Activated CD4-positive, alpha-beta T cell treated with anti-CD3 and anti-CD28 coated beads for 36 hours (primary cell): ENCODE measurements around the gene CCDC18. TPM values are rescaled to one million over a fixed set of nuclear protein-coding genes. Genes with fewer than 3 reads are reported as not detected.

Source experiments
- ATAC-seq: fragments of 200-7000 bp; cut with Tn5 transposase; one replicate; pipeline ENCODE4 v1.10.0; 2021; ENCODE audit warnings: mild to moderate bottlenecking, moderate library complexity
- CTCF ChIA-PET: fragments of 350-600 bp; sonication (Branson Sonifier 250); formaldehyde crosslinking; loops from one replicate; lab custom pipeline; 2021; ENCODE audit warnings: antibody characterized with exemption; lab: Charles Lee
- POLR2A ChIA-PET: fragments of 350-600 bp; sonication (Branson Sonifier 250); formaldehyde crosslinking; loops from one replicate; lab custom pipeline; 2021; ENCODE audit warnings: antibody characterized with exemption, inconsistent platforms; lab: Charles Lee
- DNase-seq: peaks from one replicate; pipeline ENCODE4 v3.0.0-alpha.2; 2020
- H3K27ac Mint-ChIP-seq: one replicate; pipeline ENCODE4 v1.8.0; 2021; ENCODE audit warnings: mixed read lengths
- H3K27me3 Mint-ChIP-seq: one replicate; pipeline ENCODE4 v1.8.0; 2021; ENCODE audit warnings: mixed read lengths
- H3K36me3 Mint-ChIP-seq: one replicate; pipeline ENCODE4 v1.8.0; 2021; ENCODE audit warnings: low read depth, mixed read lengths
- H3K4me1 Mint-ChIP-seq: one replicate; pipeline ENCODE4 v1.8.0; 2021; ENCODE audit warnings: mixed read lengths
- H3K4me3 Mint-ChIP-seq: one replicate; pipeline ENCODE4 v1.8.0; 2021; ENCODE audit warnings: mild to moderate bottlenecking, moderate library complexity, mixed read lengths
- H3K9me3 Mint-ChIP-seq: one replicate; pipeline ENCODE4 v1.8.0; 2021; ENCODE audit warnings: low read depth, mixed read lengths
- intact Hi-C, 2 experiments: fragments of 100-400 bp; cut with DNase I in 1 of 2; cut with micrococcal nuclease in 1 of 2; formaldehyde crosslinking; loops; one replicate each; pipeline versions ENCODE4 v1.14.2 to v1.15.1; 2022 to 2024; cut with DNase I, micrococcal nuclease
- total RNA-seq, 2 experiments: library from RNA; stranded (reverse); gene quantifications; one replicate each; pipeline ENCODE4 v1.2.3, GENCODE V29; 2021

The CCDC18 gene
- total RNA-seq, 2 experiments from 2014 or later = 18.8 to 23.9 TPM

DNA sequence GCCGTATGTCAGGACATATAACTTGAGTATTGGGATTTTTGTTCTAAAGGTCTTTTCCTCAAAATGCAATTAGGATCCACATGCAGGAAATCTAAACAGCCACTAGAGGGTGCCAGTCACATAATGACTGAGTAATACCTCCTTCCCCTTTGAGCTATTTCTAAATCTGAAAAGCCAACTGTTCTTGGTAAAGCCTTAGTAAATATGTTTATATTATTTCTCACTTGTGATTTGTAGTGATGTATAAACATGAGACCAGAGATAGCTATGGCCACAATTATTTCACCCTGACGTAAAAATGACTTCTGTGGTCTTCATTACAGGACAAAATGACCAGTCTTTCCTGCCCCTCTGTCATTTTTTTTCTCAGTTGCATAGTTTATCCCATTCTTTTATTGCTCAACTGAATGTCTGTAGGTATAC lies 124.2 kb downstream of the CCDC18 start:
- DNase-seq = peak; percentile 43
- Mint-ChIP-seq H3K4me3 (no peak overlapping the region), H3K27ac (no peak overlapping the region), H3K4me1 (no peaks in the 10 kb centered on the region), H3K36me3 (peaks cover 6% of the 10 kb centered on the region), H3K9me3 (no peaks in the 10 kb centered on the region), H3K27me3 (no peaks in the 10 kb centered on the region)
- ChIA-PET CTCF (interaction anchor here (0.5 to 3.0 kb wide), 48 partner anchors 9 to 567 kb away, joined by 3 to 23 read pairs (median 4); partner anchors contain the start of genes DR1, FNBP1L and MTF2), POLR2A (interaction anchor here (1.2 kb wide), 1 partner anchor 44 kb away, joined by 8 read pairs; no protein-coding TSS in a partner anchor)
- intact Hi-C loops = loop anchor here (1.0 to 10.0 kb wide), 9 partner anchors 40 to 540 kb away; partner anchors contain the start of genes DR1 (in 1 of the 2) and FNBP1L (in 1 of the 2)
- ATAC-seq = peak; percentile 44

GRCh38 chr1:93306920-93307319 lies 126.4 kb downstream of the CCDC18 start:
- ChIA-PET POLR2A (interaction anchor here (0.5 kb wide), 1 partner anchor 54 kb away, joined by 3 read pairs; no protein-coding TSS in a partner anchor), CTCF (no interaction called here)
- H3K27me3 Mint-ChIP-seq = no peaks in the 10 kb centered on the region
- ATAC-seq (no peak), DNase-seq (no peak)
- H3K4me1 Mint-ChIP-seq = no peaks in the 10 kb centered on the region
- H3K27ac Mint-ChIP-seq = no peak overlapping the region
- intact Hi-C loops = loop anchor here in 1 of 2 experiments (5.0 to 10.0 kb wide), 4 partner anchors 110 to 538 kb away; partner anchors contain the start of gene FNBP1L
- H3K4me3 Mint-ChIP-seq = no peak overlapping the region
- peaks cover 6% of the 10 kb centered on the region for H3K36me3 Mint-ChIP-seq
- no peaks in the 10 kb centered on the region for H3K9me3 Mint-ChIP-seq

DNA sequence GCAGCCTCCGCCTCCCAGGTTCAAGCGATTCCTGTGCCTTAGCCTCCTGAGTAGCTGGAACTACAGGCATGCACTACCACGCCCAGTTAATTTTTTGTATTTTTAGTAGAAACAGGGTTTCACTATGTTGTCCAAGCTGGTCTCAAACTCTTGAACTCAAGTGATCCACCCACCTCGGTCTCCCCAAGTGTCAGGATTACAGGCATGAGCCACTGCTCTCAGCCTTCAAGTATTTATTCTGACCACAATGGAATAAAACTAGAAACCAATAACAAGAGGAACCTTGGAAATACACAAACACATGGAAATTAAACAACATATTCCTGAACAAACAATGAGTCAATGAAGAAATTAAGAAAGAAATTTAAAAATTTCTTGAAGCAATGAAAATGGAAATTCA lies 132.5 kb downstream of the CCDC18 start:
- ATAC-seq = no peak
- POLR2A ChIA-PET = no interaction called here
- intact Hi-C loops = no loop called here
- no peaks in the 10 kb centered on the region for H3K4me1 Mint-ChIP-seq
- H3K27me3 Mint-ChIP-seq = no peaks in the 10 kb centered on the region
- H3K4me3 Mint-ChIP-seq = no peak overlapping the region
- peaks cover 6% of the 10 kb centered on the region for H3K36me3 Mint-ChIP-seq
- CTCF ChIA-PET = no interaction called here
- DNase-seq = no peak
- no peaks in the 10 kb centered on the region for H3K9me3 Mint-ChIP-seq
- H3K27ac Mint-ChIP-seq = no peak overlapping the region

DNA sequence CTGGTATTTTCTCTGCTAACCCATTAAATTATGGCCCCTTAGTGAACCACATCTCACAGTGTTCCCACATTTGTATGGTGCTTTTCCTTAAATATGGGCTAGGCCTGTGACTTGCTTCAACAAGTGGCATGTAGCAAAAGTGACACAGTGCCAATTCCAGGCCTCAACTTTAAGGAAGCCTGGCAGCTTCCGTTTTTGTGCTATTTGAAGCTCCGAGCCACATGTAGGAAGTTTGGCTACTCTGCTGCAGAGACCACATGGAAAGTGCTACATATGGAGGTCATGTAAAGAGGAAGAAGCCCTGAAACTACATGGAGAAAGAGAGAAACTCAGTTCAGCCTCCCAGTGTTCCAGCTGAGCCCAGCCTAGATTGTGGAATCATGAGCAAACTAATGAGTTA lies 136.7 kb downstream of the CCDC18 start:
- Mint-ChIP-seq H3K27me3 (no peaks in the 10 kb centered on the region), H3K36me3 (peaks cover 6% of the 10 kb centered on the region), H3K4me3 (no peak overlapping the region), H3K4me1 (no peaks in the 10 kb centered on the region), H3K27ac (no peak overlapping the region), H3K9me3 (no peaks in the 10 kb centered on the region)
- DNase-seq (no peak), ATAC-seq (no peak)
- ChIA-PET CTCF (interaction anchor here (1.6 kb wide), 1 partner anchor 13 kb away, joined by 10 read pairs; no protein-coding TSS in a partner anchor), POLR2A (no interaction called here)
- intact Hi-C loops = no loop called here

GRCh38 chr1:93317943-93318342 lies 137.4 kb downstream of the CCDC18 start:
- Mint-ChIP-seq H3K36me3 (peaks cover 6% of the 10 kb centered on the region), H3K27ac (no peak overlapping the region), H3K4me1 (no peaks in the 10 kb centered on the region), H3K9me3 (no peaks in the 10 kb centered on the region), H3K27me3 (no peaks in the 10 kb centered on the region), H3K4me3 (no peak overlapping the region)
- POLR2A ChIA-PET = no interaction called here
- intact Hi-C loops = no loop called here
- DNase-seq (no peak), ATAC-seq (no peak)
- CTCF ChIA-PET = interaction anchor here (2.8 kb wide), 1 partner anchor 14 kb away, joined by 9 read pairs; no protein-coding TSS in a partner anchor

GRCh38 chr1:93321720-93322119 lies 141.2 kb downstream of the CCDC18 start:
- H3K4me3 Mint-ChIP-seq = no peak overlapping the region
- POLR2A ChIA-PET = no interaction called here
- peaks cover 3% of the 10 kb centered on the region for H3K4me1 Mint-ChIP-seq
- H3K9me3 Mint-ChIP-seq = no peaks in the 10 kb centered on the region
- no peak overlapping the region for H3K27ac Mint-ChIP-seq
- H3K27me3 Mint-ChIP-seq = no peaks in the 10 kb centered on the region
- no peak for DNase-seq
- no peaks in the 10 kb centered on the region for H3K36me3 Mint-ChIP-seq
- ATAC-seq = no peak
- intact Hi-C loops = no loop called here
- CTCF ChIA-PET = no interaction called here

DNA sequence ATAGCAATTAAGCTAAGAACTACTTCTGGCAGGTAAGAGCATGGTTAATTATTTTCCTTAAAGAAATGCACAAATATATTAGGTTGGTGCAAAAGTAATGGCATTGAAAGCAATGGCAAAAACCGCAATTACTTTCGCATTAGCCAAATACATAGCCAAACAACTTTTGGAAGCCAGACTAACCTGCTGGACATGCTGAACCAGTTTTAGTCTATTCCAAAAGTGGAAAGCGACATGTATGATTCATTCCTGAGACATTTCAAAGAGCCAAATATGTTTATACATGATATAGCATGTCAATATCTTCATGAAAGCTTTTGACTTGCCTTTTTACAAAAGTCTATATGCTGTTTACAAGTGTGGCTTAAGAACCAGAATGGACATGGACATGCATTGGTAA lies 141.8 kb downstream of the CCDC18 start:
- POLR2A ChIA-PET = interaction anchor here (0.6 kb wide), 1 partner anchor 39 kb away, joined by 3 read pairs; no protein-coding TSS in a partner anchor
- Mint-ChIP-seq H3K27me3 (no peaks in the 10 kb centered on the region), H3K4me1 (peaks cover 3% of the 10 kb centered on the region), H3K36me3 (no peaks in the 10 kb centered on the region), H3K9me3 (no peaks in the 10 kb centered on the region), H3K4me3 (no peak overlapping the region), H3K27ac (no peak overlapping the region)
- intact Hi-C loops = no loop called here
- DNase-seq = no peak
- no peak for ATAC-seq
- CTCF ChIA-PET = no interaction called here

DNA sequence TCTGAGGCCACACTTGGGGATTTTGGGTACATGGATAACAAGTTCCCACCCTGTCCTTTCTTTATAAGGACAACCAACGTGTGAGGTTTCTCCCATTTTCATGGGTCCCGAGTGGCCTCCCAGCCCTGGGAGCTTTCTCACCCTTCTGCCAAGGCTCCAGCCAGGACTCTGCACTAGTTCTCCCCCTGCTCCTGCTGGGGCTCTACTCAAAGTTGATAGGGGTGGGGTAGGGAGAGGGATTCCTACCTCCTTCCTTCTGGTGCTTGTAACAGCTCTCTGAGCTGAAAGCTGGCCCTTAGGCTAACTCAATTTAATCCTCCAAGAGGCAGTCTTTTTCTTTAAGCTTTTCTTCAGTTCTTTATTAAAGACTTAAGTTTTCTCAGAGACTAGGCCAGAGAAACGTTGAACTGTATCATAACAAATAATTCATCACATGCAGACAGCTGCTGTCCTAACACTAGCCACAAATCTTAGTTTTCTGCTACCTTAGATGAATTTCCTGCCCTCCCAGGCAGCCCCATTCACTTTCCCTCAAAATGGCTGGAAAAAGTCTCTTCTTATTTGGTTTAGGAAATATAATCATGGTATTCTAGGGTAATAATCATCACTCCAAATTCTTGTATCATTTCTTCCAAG lies 142.8 kb downstream of the CCDC18 start:
- intact Hi-C loops = no loop called here
- ChIA-PET POLR2A (interaction anchor here (0.6 kb wide), 1 partner anchor 38 kb away, joined by 3 read pairs; no protein-coding TSS in a partner anchor), CTCF (interaction anchor here (1.1 kb wide), 1 partner anchor 19 kb away, joined by 3 read pairs; no protein-coding TSS in a partner anchor)
- ATAC-seq (no peak), DNase-seq (no peak)
- Mint-ChIP-seq H3K9me3 (no peaks in the 10 kb centered on the region), H3K36me3 (no peaks in the 10 kb centered on the region), H3K4me3 (no peak overlapping the region), H3K4me1 (peaks cover 3% of the 10 kb centered on the region), H3K27ac (no peak overlapping the region), H3K27me3 (no peaks in the 10 kb centered on the region)

GRCh38 chr1:93324486-93325464 lies 144.3 kb downstream of the CCDC18 start:
- Mint-ChIP-seq H3K9me3 (no peaks in the 10 kb centered on the region), H3K27ac (no peak overlapping the region), H3K36me3 (no peaks in the 10 kb centered on the region), H3K4me1 (peaks cover 3% of the 10 kb centered on the region), H3K27me3 (no peaks in the 10 kb centered on the region), H3K4me3 (no peak overlapping the region)
- no peak for DNase-seq
- POLR2A ChIA-PET = interaction anchor here (0.7 kb wide), 1 partner anchor 12 kb away, joined by 3 read pairs; no protein-coding TSS in a partner anchor
- CTCF ChIA-PET = interaction anchor here (0.6 to 2.3 kb wide), 4 partner anchors 11 to 89 kb away, joined by 3 to 9 read pairs (median 4); no protein-coding TSS in a partner anchor
- ATAC-seq = no peak
- intact Hi-C loops = no loop called here
